GM23338 (cell line): ENCODE results near the gene MBL2. TPM values are rescaled to one million over a fixed set of nuclear protein-coding genes. Genes with fewer than 3 reads are reported as not detected.

Source experiments
- ATAC-seq: fragments of 200-7000 bp; cut with Tn5 transposase; 3 replicates; pipeline ENCODE4 v1.9.1; 2020
- DNase-seq: peaks from one replicate; pipeline ENCODE4 v3.0.0-alpha.2; 2015; ENCODE audit warnings: low spot score
- H2AFZ ChIP-seq: fragments of 200-600 bp; sonication (generic); 2 replicates; pipeline ENCODE4 v1.8.0; 2016; ENCODE audit warnings: antibody characterized with exemption, mild to moderate bottlenecking, moderate library complexity
- H3F3A ChIP-seq: fragments of 200-600 bp; sonication (generic); replicated peaks from 2 replicates; pipeline ENCODE4 v1.8.0; 2017; ENCODE audit warnings: antibody characterized with exemption, mixed run types, low read depth
- H3K27ac ChIP-seq: fragments of 200-600 bp; sonication (generic); 2 replicates; pipeline ENCODE4 v1.6.1; 2016; ENCODE audit warnings: low read depth
- H3K27me3 ChIP-seq: fragments of 200-600 bp; sonication (generic); 2 replicates; pipeline ENCODE4 v1.8.0; 2016; ENCODE audit warnings: mild to moderate bottlenecking, mixed run types, moderate library complexity; ENCODE audit not compliant: insufficient read depth
- H3K36me3 ChIP-seq: fragments of 200-600 bp; sonication (generic); 2 replicates; pipeline ENCODE4 v1.8.0; 2016; ENCODE audit warnings: mild to moderate bottlenecking; ENCODE audit not compliant: insufficient read depth
- H3K4me1 ChIP-seq: fragments of 200-600 bp; sonication (generic); 2 replicates; pipeline ENCODE4 v1.8.0; 2016; ENCODE audit warnings: mild to moderate bottlenecking, moderate library complexity; ENCODE audit not compliant: insufficient read depth
- H3K4me2 ChIP-seq: fragments of 200-600 bp; sonication (generic); 2 replicates; pipeline ENCODE4 v1.7.1; 2017; ENCODE audit warnings: mixed run types
- H3K4me3 ChIP-seq: fragments of 200-600 bp; sonication (generic); 2 replicates; pipeline ENCODE4 v1.6.1; 2016; ENCODE audit warnings: mixed run types
- H3K79me2 ChIP-seq: fragments of 200-600 bp; sonication (generic); replicated peaks from 2 replicates; pipeline ENCODE4 v1.8.0; 2017; ENCODE audit warnings: mild to moderate bottlenecking; ENCODE audit not compliant: insufficient read depth
- H3K9me2 ChIP-seq: fragments of 200-600 bp; sonication (generic); 2 replicates; pipeline ENCODE4 v1.8.0; 2017; ENCODE audit not compliant: insufficient read depth
- H4K20me1 ChIP-seq: fragments of 200-600 bp; sonication (generic); replicated peaks from 2 replicates; pipeline ENCODE4 v1.8.0; 2017; ENCODE audit warnings: mild to moderate bottlenecking; ENCODE audit not compliant: insufficient read depth
- H3K27ac Mint-ChIP-seq: 2 replicates; pipeline ENCODE4 v1.8.0; 2020; ENCODE audit warnings: inconsistent platforms, mild to moderate bottlenecking, moderate library complexity, mixed read lengths
- H3K27me3 Mint-ChIP-seq: 3 replicates; pipeline ENCODE4 v1.8.0; 2022; ENCODE audit warnings: low read depth, mild to moderate bottlenecking, moderate library complexity, mixed read lengths, inconsistent platforms; ENCODE audit not compliant: insufficient read depth, poor library complexity
- H3K36me3 Mint-ChIP-seq: 3 replicates; pipeline ENCODE4 v1.8.0; 2021; ENCODE audit warnings: low read depth, mild to moderate bottlenecking, inconsistent platforms, moderate library complexity, mixed read lengths
- H3K4me1 Mint-ChIP-seq: 3 replicates; pipeline ENCODE4 v1.8.0; 2020; ENCODE audit warnings: mild to moderate bottlenecking, inconsistent platforms, mixed read lengths
- H3K4me3 Mint-ChIP-seq: 3 replicates; pipeline ENCODE4 v1.8.0; 2021; ENCODE audit warnings: moderate library complexity, mild to moderate bottlenecking, inconsistent platforms, mixed read lengths
- H3K9me3 Mint-ChIP-seq: 3 replicates; pipeline ENCODE4 v1.8.0; 2020; ENCODE audit warnings: moderate library complexity, mild to moderate bottlenecking, inconsistent platforms, mixed read lengths
- CTCF ChIP-seq, 2 experiments: fragments of 200-600 bp in 1 of 2; sonication (generic) in 1 of 2; conservative IDR thresholded peaks; 2 replicates each; pipeline versions ENCODE4 v1.5.1 to v1.6.1; 2016 to 2017; ENCODE audit warnings: antibody characterized with exemption in 2 of 2, low read depth in 2 of 2, mild to moderate bottlenecking in 2 of 2, moderate library complexity in 1 of 2
- ETS1 ChIP-seq: IDR thresholded peaks from 2 replicates; pipeline ENCODE4 v1.6.1; 2016; ENCODE audit warnings: antibody characterized with exemption
- EZH2 ChIP-seq: fragments of 200-600 bp; sonication (generic); IDR thresholded peaks from one replicate; pipeline ENCODE4 v1.8.0; 2017; ENCODE audit warnings: antibody characterized with exemption, mild to moderate bottlenecking, low read depth; ENCODE audit not compliant: unreplicated experiment
- JUNB ChIP-seq: IDR thresholded peaks from one replicate; pipeline ENCODE4 v1.6.1; 2016; ENCODE audit warnings: antibody characterized with exemption; ENCODE audit not compliant: unreplicated experiment
- NANOG ChIP-seq: IDR thresholded peaks from 2 replicates; pipeline ENCODE4 v1.6.1; 2016; ENCODE audit warnings: antibody characterized with exemption, borderline replicate concordance
- REST ChIP-seq: IDR thresholded peaks from one replicate; pipeline ENCODE4 v1.6.1; 2018; ENCODE audit warnings: antibody characterized with exemption; ENCODE audit not compliant: unreplicated experiment
- STAT1 ChIP-seq: IDR thresholded peaks from one replicate; pipeline ENCODE4 v1.6.1; 2016; ENCODE audit warnings: antibody characterized with exemption; ENCODE audit not compliant: unreplicated experiment
- ZNF114 ChIP-seq: fragments of 250-450 bp; sonication (Bioruptor Pico); IDR thresholded peaks from 2 replicates; pipeline ENCODE4 v1.5.0; 2020; ENCODE audit warnings: mild to moderate bottlenecking, moderate library complexity
- ZNF331 ChIP-seq: fragments of 250-450 bp; sonication (Bioruptor Pico); IDR thresholded peaks from 2 replicates; pipeline ENCODE4 v1.5.0; 2020; ENCODE audit warnings: low read depth, mild to moderate bottlenecking, moderate library complexity
- ZNF462 ChIP-seq: fragments of 250-450 bp; sonication (Bioruptor Pico); IDR thresholded peaks from 2 replicates; pipeline ENCODE4 v1.5.0; 2020; ENCODE audit warnings: mild to moderate bottlenecking, moderate library complexity
- polyA plus RNA-seq: library from polyadenylated mRNA; unstranded; fragments of >200 nt; fragmentation: Nextera tagmentation; extraction: Ambion mirVana; gene quantifications from 2 replicates; pipeline ENCODE4 v1.2.1, GENCODE V29; 2016
- total RNA-seq: library from RNA; depleted of rRNA; stranded (reverse); fragments of >200 nt; shearing (Covaris generic); gene quantifications from 2 replicates; pipeline ENCODE4 v1.2.3, GENCODE V29; 2014

MBL2 gene
- total and polyA plus RNA-seq, 2 experiments from 2014 or later: not detected

- no peak for TF ChIP-seq CTCF (conservative IDR thresholded peaks at IDR 0.05; ENCODE audit: low read depth in 2 of 2)
- no peak for TF ChIP-seq REST
- TF ChIP-seq ZNF331 (CRISPR knock-in tag): no peak
- TF ChIP-seq STAT1: no peak
- no peak for TF ChIP-seq JUNB
- no peak for TF ChIP-seq NANOG
- TF ChIP-seq ETS1: no peak
- TF ChIP-seq EZH2: no peak
Measured at GRCh38 chr10:52746169-52746568, 26.4 kb downstream of the MBL2 start (continued).

- Mint-ChIP-seq H3K27ac (no peak overlapping the region), H3K27me3 (no peaks in the 10 kb centered on the region), H3K4me1 (no peaks in the 10 kb centered on the region), H3K4me3 (no peak overlapping the region), H3K9me3 (peaks cover 4% of the 10 kb centered on the region; the same call in 1 of the 3 replicates), H3K36me3 (no peaks in the 10 kb centered on the region)
- no peaks in the 10 kb centered on the region for H4K20me1 ChIP-seq
- no peak for DNase-seq
- no peak for ATAC-seq
- no peaks in the 10 kb centered on the region for H3K36me3 ChIP-seq
- H2AFZ ChIP-seq: no peak overlapping the region
- no peaks in the 10 kb centered on the region for H3K4me1 ChIP-seq
- no peak overlapping the region for H3K4me3 ChIP-seq
- no peaks in the 10 kb centered on the region for H3K79me2 ChIP-seq
- H3K27ac ChIP-seq: no peak overlapping the region
- H3K4me2 ChIP-seq: no peak overlapping the region
- no peaks in the 10 kb centered on the region for H3F3A ChIP-seq
- peaks cover 17% of the 10 kb centered on the region for H3K9me2 ChIP-seq
- H3K27me3 ChIP-seq: no peaks in the 10 kb centered on the region
- TF ChIP-seq STAT1 (no peak), ZNF114 (CRISPR knock-in tag) (no peak), ZNF462 (no peak)
Measured at GRCh38 chr10:52744057-52744805, 28.4 kb downstream of the MBL2 start.
